HG03064 (cell line): ENCODE data around the gene SLC5A9.
"Not testable (repeated sequence)": the region's sequence is repeated elsewhere in the genome, so short reads cannot be mapped to it uniquely, and the experiment has no call there.

Experiments used
- ATAC-seq: cut with Tn5 transposase; IDR thresholded peaks from one replicate; pipeline ENCODE4 v1.9.1; 2021; ENCODE audit warnings: low read depth; ENCODE audit not compliant: unreplicated experiment

The SLC5A9 gene

DNA sequence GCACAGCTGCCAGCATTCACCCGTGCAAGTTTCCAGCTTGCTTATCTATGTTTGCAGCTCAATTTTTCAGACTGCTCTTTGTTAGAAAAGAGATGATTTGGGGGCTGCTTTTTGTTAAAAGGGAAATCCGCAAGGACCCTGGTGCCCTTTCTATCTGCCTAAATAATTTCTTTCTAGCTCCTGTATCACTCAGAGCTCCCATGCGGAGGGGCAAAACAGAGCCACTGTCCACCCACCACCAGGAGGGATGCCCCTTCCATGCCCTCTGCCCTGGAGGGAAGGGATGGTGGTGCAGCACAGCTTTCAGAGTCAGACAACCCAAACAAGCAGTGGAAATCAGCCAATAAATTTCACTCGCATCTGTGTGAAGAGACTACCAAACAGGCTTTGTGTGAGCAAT is 13.9 kb upstream of the SLC5A9 start:
- no peak for ATAC-seq

DNA sequence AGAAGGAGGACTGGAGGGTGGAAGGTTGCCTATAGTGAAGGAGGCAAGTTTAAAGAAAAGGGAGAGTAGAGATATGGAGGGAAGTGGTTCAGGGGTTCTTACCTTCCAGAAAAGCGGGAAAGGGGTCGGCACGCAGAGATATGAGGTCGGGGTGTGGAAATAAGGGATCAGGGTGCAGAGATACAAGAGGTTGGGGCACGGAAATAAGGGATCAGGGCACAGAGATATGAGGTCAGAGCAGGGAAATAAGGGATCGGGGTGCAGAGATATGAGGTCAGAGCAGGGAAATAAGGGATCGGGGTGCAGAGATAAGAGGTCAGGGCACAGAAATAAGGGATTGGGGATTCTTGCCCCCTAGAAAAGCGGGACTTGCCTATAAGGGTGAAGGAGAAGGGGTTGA is 9.1 kb upstream of the SLC5A9 start:
- not testable (repeated sequence) for ATAC-seq

DNA sequence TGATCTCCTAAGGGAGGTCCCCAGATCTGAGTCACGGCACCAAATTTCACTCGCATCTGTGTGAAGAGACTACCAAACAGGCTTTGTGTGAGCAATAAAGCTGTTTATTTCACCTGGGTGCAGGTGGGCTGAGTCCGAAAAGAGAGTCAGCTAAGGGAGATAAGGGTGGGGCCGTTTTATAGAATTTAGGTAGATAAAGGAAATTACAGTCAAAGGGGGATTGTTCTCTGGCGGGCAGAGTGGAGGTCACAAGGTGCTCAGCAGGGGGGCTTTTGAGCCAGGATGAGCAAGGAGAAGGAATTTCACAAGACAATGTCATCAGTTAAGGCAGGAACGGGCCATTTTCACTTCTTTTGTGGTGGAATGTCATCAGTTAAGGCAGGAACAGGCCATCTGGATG is 8.2 kb upstream of the SLC5A9 start:
- not testable (repeated sequence) for ATAC-seq

DNA sequence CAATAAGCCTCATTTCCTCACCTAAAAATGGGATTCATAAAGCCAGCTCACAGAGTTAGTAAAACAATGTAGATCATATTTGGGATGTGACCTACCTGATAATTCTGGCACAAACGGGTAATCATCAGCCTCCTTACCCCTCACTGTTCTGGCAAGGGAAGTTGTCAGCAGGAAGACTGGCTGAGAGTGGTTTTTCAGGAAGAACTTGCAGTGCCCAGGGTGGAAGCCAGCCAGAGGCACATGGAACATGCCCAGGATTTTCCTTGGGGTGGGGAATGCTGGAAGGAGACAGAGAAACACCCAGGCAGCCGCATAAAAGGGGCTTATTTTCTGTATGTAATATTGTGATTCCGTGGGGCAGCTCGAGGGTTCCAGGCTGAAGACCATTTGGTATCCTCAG is 7.7 kb upstream of the SLC5A9 start:
- ATAC-seq: no peak

DNA sequence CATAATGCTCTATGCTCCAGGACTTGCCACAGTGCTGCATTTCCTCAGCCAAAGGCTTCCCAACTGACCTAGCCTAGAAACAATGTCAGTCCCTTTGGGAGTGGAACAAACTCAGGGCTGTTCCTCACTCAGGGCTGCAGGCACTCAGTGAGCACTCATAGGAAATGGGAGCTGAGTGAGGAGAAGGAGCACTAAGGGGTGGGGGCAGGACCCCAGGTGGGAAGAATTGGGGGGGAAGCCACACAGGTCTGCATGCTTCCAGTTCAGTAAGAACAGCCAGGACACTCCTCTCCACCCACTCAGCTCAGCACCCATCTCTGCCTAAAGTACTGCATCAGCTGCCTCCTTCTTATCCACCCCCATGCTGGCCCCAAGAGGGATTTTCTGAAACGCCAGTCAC is 7.3 kb upstream of the SLC5A9 start:
- ATAC-seq: no peak

DNA sequence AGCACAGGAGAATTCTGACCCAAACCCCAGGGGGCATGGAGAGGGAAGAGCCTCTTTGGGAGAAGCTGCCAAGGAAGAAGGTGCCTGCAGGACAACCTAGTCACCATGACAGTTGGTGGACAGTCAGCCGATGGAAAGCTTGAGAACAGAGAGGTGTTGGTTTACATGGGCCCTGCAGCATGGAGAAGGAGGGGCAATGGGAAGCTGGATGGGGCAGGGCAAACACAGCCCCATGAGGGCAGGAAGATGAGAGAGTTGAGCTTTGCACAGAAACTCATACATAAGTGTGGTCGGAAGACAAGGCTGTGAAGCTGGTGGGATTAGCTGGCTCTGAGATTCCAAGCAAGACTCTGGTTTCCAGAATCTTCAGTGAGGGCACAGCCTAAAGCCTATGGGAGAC is 6.6 kb upstream of the SLC5A9 start:
- no peak for ATAC-seq

DNA sequence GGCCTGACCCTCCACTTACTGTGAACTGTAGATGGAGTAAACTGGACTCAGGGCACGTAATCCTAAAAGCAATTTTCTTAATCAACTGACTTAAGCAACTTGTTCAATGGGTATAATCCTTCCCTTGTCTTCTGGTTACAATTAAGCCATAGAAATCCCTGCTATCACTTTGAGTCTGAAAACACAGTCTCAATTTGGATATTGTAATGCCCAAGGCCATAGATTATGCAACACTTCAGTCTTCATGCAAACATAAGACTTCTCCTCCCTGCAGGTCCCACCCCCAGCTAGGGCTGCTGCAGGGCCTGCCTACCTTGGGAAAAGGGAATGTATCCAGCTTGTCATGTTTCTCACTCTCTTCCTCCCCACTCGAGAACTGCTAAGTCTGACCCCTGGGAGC is 6.2 kb upstream of the SLC5A9 start:
- no peak for ATAC-seq

DNA sequence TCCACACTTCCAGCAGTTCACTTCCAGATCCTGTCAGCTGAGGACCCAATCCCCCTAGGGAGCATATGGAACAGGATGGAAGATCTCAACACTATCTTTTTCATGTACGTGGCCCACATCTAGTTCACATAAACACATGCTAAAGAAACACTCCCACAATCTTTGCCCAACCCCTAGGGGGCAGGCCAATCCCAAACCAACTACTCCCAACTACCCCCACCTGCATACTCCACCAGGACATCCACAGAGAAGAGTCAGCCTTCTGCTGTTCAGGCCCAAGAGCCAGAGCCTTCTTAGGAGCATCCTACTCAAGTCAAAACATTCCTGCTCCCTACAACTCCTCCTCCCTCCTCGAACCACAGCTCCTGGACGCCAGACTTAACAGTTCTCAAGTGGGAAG is 5.6 kb upstream of the SLC5A9 start:
- ATAC-seq: no peak

DNA sequence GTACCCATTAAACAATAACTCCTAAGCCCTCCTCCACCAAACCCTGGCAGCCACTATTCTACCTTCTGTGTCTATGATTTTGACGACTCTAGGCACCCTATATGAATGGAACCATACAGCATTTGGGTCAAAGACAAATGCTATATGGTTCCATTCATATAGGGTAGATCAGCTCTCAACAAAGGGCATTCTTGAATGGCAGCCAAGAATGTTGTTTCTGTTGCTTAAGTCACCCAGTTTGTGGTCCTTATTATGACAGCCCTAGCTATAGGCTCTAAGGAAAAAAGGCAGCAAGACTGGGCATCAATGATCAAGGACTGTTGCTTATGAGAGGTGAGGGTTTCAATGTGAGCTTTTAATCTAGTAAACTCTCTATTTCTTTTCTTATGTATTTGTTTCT is 4.7 kb upstream of the SLC5A9 start:
- ATAC-seq: no peak

DNA sequence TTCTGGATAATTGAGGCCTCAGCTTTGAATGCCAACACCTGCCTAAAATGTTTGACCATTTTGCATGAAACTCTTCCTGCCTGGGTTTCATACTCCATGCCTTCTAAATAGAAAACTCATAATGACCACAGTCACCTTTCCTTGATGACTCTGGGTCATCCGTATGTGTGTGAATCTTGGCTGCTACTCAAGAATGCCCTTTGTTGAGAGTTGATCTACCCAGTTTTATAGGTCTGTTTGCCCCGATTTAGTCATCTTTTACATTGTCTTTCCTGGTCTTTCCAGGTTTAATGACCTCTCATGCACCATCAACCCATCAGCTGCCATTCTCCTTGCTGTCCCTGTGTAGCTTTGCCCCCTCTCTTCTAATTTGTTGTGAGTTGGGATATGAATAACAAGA is 2.7 kb upstream of the SLC5A9 start:
- no peak for ATAC-seq

DNA sequence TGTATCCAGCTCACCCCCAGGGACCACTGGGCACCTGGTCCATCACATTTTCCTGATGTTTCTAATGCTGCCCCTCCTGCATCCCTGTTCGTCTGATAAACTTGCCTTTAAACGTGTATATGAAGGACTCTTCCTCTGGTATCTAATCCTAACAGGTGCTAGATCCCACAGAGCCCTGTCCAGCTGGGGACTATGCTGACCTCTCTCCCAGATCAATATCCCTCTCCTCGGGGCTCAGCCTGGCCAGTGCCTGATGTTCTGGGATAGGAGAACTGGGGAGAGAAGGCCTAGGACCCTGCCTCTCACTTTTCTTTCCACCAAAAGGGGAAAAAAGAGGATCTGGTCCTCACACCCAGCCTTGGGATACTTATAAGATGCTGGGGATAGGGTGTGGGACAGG is 1.4 kb upstream of the SLC5A9 start:
- no peak for ATAC-seq

DNA sequence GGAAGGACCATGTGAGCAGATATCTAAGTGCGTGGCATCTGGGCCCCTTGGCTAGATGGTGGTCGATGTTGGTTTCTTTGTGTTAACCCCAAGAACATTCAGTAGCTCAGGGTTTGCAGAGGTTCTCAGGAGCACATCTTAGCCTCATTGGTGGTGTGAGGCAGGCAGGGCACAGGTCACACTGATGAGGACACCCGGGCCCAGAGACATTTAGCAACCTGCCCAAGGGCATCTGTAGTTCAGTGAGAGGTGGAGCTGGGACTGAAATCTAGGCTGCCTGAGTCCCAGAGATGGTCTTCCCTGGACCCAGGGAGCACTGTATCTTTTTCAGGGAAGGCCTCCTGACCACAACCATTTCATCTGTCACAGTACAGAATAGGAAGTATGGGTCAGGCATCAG is 859 bp upstream of the SLC5A9 start:
- no peak for ATAC-seq

DNA sequence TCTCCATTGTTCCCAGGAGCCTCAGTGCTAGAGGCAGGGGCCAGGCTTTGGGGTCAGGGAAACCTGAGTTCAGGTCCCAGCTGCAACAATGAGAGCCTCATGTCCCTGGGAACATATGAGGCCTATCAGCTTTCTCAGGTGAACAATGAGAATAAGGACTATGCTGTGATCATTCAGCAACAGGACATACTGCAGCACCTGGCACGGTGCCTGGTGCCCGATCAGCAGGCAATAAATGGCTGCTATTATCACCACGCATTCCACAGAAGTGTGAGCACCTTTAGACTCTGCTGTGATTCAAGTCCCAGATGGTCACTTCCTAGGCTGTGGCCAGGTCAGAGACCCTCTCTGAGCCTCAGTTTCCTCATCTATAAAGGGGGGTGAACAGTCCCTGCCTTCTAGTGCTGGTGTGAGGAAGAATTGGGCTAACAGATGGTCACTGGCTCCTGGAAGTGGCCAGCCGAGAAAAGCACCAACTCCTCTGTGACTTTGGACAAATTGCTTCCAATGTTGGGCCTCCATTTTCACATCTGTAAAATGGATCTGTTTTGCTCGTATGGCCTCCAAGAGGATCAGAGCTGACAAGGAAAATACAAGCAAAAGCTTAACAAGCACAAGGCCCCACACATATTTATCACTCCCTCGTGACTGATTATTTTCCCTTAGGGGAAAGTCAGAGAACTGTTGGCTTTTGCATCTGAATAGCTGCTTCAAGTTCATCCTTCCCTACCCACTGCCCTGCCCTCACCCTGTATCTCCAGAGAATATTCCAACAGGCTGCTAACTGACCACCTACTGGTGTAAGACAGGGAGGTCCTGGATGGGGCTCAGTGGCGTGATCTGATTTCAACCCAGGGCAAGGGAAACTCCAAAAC is 1.1 kb downstream of the SLC5A9 start:
- ATAC-seq: no peak

DNA sequence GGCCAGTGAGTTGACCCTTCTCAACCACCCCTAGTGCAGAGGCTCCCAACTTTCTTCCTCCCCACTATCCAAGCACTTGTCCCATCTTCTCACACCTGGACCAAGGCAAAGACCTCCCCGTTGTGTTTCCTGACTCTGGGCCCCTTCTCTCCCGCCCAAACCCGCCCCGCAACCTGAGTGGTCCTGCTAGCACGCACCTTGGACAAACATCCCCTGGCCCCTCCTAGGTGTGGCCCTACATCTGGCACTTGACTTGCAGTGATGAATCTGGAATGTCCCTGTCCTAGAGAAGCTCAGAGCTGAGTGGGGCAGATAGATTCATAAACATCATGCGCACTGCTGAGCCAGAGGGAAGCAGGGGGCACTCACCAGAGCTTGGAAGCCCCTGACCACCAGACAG is 2.3 kb downstream of the SLC5A9 start:
- no peak for ATAC-seq

DNA sequence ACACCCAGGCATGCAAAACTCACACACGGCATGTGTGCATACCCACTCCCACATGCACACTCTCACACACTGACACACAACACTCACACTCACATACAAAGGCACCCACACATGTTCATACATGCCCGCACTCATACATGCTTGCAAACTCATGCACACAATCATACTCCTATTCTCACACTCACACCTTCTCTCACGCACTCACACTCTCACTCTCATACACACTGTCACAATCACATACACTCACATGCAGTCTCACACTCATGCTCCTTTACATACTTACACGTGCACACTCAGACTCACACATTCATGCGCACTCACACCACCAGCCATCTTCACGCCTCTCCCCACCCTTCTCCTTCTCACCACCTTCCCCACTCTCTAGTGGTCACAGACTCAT is 3.1 kb downstream of the SLC5A9 start:
- ATAC-seq: no peak

DNA sequence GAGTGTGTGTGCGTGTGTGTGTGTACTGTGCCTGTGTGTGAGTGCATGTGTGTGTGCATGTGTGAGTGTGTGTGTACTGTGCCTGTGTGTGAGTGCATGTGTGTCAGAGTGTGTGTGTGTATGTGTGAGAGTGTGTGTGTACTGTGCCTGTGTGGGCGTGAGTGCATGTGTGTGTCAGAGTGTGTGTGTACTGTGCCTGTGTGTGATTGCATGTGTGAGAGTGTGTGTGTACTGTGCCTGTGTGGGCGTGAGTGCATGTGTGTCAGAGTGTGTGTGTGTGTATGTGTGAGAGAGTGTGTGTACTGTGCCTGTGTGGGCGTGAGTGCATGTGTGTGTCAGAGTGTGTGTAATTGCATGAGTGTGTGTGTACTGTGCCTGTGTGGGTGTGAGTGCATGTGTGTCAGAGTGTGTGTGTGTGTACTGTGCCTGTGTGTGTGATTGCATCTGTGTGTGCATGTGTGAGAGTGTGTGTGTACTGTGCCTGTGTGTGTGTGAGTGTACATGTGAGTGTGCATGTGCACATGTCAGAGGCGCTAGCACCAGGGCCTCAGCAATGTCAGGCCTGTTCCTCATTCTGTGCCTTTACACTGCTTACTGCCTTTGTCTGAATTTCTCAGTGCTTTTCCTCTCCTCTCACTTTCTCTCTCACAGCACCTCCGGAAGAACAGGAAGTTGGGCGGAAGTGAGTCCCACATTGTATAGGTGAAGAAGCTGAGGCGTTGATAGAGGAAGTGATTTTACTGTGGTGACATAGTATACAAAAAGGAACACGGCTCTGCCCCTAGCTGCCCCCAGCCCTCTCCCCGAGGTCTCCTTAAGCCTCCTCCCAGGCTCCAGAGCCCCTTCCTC is 4.9 kb downstream of the SLC5A9 start:
- peak; percentile 53 for ATAC-seq

DNA sequence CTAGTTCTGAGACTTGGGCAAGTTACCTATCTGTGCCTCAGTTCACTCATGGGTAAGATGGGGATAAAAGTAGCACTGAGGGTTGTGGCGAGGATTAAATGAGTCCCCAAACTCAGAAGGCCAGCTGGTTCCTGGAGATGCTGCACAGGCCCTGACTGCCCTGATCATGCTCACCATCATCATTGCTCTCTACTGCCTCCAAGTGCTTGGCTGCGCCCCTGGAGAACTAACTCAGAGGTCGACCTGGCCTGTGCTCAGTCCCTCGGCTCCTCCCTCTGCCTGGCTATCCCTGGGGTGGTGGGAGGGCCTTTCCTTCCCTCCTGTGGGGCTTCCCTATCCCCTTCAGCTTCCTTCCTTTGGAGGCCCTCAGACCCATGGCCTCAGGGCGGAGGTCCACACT is 5.6 kb downstream of the SLC5A9 start:
- ATAC-seq: no peak

DNA sequence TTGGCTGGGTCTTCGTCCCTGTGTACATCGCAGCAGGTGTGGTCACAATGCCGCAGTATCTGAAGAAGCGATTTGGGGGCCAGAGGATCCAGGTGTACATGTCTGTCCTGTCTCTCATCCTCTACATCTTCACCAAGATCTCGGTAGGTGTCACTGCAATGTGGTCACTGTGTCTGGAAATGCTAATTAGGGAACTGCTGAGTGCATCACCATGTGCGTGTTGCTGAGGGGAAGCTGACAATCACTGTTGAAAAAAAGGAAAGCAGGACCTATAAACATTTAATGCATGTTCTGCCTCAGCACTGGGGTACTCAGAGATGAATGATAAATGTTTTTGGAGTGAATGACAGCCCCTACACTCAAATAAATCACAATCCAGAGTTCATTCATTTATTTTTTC is 6.8 kb downstream of the SLC5A9 start:
- no peak for ATAC-seq

DNA sequence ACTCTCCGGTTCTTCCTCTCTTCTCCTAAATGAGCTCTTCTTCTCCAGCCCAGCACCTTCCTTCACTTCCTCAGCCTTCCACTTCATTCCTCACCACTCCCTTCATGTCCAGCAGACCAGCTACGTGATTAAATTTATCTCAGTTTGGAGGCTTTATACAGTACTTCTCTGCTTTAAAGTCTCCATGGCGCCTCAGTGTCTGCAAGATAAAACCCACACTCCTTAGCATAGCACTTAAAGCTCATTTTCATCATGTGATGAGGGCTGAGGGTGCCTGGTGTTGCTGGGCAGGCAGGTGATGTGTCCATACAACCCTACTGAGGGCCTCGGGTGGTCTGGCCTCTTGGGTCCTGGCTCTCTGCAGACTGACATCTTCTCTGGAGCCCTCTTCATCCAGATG is 7.7 kb downstream of the SLC5A9 start:
- no peak for ATAC-seq

DNA sequence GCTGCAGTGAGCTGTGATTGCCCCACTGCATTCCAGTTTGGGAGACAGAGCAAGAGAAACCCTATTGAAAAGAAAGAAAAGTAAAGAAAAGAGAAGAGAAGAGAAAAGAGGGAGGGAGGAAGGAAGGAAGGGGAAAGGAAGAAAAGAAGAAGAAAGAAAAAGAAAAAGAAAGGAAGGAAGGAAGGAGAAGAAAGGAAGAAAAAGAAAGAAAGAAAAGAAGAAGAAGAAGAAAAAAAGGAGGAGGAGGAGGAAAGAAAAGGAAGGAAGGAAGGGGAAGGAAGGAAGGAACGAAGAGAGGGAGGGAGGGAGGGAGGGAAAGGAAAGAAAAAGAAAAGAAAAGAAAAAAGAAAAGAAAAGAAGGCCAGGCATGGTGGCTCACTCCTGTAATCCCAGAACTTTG is 10.2 kb downstream of the SLC5A9 start:
- ATAC-seq: no peak

DNA sequence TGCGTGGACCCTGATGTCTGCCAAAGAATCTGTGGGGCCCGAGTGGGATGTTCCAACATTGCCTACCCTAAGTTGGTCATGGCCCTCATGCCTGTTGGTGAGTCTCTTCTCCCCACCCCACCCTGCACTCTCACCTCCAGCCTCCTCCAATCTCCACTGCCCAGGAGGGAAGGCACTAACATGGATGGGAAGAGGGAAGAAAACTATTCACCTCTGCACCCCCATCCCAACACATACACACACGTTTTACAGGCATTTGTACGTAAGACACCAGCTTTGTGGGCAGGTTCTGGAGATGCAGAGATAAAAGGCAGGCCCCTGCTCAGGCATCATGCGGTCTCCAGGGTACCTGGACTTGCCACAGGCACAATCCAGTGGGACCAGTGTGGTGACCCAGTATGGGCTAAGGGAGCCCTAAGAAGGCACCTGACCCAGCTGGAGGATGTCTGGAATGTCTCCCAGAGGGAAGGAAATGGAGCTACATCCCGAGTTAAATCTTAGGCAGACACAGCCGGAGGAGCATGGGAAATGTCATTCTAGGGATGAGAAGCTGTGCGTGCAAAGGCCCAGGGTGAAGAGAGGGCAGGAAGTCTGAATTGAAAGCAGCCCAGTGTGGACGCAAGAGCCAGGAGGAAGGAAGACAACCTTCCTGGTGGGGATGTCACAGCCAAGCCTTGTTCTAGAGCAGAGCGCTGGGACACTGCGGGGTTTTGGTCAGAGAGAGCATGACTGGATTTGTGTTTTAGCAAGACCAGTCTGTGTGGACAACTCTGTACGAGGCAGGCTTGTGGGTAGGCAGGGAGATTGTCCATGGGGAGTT is 11.4 kb downstream of the SLC5A9 start:
- no peak for ATAC-seq
